GM18520 (cell line): Measurements from ENCODE around the gene SYT9.
"Not testable (repeated sequence)": the region's sequence is repeated elsewhere in the genome, so short reads cannot be mapped to it uniquely, and the experiment has no call there.

Source experiments
- ATAC-seq: cut with Tn5 transposase; IDR thresholded peaks from one replicate; pipeline ENCODE4 v1.9.1; 2021; ENCODE audit not compliant: unreplicated experiment

SYT9 gene

GRCh38 chr11:7335442-7335841, 83.7 kb downstream of the SYT9 start:
- ATAC-seq = not testable (repeated sequence)

- no peak for ATAC-seq
These were observed 89.8 kb downstream of the SYT9 start for GRCh38 chr11:7341551-7341950.

- no peak for ATAC-seq
These were observed 96.1 kb downstream of the SYT9 start for GRCh38 chr11:7347611-7348431.

- no peak for ATAC-seq
These were observed 97.0 kb downstream of the SYT9 start for GRCh38 chr11:7348432-7349304.

GRCh38 chr11:7351228-7351627, 99.5 kb downstream of the SYT9 start:
- no peak for ATAC-seq

DNA sequence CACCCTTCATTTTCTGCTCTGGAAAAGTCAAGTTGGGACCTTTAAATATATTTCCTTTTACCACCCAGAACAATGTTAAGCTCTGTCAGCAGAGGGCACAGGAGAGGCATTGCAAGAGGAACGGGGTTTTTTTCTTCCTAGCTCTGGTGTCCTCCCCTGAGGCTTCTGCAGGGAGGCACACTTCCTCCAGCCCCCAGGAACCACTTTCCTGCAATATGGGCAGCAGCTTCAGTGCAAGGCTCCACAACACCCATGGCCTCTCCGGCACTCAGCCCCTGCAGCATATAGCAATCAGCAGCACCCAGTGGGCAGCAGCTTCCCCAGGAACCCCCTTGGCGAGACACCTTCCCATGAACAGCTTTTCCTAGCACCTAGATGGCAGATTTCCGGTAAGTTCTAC, 101.4 kb downstream of the SYT9 start:
- ATAC-seq = no peak

DNA sequence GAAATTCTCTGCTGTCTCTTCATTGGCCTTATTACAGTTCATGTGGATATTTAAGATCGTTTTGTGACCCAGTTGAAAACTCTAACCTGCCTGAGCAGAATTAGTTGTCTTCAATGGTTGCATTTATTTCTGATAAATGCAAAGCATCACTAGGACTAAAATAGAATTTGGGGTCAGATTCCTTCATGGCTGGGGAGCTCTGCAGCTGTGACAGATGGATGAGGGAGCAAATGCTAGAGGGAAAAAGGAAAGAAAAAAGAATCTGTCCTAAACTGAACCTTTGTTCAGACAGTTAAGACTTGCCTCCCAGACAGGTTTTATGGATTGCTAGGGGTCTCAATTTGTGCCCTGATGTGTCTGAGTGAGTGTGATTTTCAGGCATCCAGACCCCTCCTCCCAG, 113.0 kb downstream of the SYT9 start:
- no peak for ATAC-seq

DNA sequence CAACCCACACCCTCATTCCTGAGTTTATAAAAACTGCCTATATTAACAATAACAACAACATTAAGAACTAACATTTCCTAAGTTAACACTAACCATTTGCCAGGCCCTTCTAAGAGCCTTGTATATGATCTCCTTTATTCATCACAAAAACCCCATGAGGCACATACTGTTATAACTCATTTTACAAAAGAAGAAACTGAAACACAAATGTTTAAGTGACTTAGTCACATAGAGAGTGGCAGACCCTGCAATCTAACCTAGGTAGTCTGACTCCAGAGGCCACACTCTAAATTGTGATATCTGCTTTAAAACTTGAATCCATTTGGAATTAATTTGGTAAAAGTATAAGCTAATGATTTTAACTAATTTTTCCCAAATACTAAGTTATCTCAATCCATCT, 116.1 kb downstream of the SYT9 start:
- ATAC-seq = no peak

GRCh38 chr11:7376386-7376785, 124.7 kb downstream of the SYT9 start:
- no peak for ATAC-seq

GRCh38 chr11:7381937-7382336, 130.2 kb downstream of the SYT9 start:
- ATAC-seq = no peak

DNA sequence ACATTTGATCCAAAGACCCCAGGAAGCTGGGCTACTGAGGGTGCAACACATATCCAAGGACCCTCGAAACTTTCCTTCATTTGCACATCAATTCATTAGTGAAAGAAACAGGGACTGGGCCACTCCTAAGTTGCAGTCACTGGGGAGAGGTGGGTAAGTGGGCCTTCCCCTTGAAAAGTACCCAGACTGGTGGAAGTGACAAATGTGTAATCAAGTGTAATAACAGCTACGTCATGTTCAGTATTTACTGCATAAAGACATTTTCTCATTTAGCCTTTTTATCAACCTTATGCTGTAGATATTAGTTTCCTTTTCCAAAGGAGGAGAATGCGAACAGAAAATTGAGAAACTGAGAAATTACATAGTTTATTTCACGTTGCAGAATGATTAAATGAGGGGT, 131.7 kb downstream of the SYT9 start:
- no peak for ATAC-seq

GRCh38 chr11:7384691-7385090, 133.0 kb downstream of the SYT9 start:
- ATAC-seq = no peak

DNA sequence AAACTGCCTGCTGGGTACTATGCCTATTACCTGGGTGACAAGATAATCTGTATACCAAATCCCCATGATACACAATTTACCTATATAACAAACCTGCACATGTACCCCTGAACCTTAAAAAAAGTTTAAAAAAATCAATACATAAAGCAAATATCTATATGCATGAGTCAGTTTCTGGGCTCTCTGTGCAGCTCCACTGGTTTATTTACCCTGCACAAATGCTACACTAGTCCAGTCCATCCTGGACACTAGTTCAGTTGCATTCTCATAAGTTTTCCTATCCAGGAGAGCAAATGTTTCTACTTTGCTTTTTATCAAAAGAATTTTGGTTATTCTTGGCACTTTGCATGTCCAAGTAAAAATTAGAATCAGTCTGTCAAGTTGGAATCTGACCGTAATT, 133.8 kb downstream of the SYT9 start:
- ATAC-seq = no peak

- no peak for ATAC-seq
These were observed 162.5 kb downstream of the SYT9 start for GRCh38 chr11:7413961-7414915.

DNA sequence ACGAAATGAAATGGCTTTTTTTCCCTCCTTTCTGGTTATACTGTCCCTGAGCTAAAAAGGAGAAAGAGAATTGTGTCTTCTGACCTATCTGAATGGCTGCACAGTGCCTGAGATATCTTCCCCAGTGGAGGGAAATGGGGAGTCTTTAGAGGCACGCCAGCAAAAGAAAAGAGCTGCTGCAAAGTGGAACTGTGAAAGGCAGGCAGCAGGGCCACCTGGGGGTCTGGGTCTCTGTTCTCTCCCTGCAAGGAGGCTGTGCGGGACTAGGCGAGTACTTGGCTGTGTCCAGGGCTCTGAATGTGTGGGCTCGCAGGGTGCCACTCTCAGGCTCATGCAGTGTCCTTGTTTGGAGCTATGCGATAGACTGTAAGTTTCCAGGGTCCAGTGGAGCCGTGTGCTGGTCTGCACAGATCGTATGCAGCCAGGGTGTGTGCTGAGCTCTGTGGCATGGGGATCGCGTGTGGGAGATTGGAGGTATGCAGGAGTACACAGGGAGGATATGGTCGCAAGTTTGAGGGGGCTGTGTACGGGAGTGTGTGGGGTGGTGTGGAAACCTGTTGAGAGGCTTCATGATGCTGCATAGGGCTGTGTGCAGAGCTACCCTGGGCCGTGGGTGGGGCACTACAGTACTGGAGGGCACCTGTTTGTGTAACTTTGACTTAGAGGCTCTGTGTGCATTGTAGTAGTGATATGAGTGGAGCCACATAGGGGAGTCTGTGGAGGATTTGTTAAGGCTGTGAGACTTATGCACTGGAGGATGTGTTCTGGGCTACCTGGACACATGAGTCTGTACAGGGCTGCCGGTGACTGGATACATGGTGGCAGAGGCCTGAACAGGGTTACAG, 163.5 kb downstream of the SYT9 start:
- no peak for ATAC-seq

GRCh38 chr11:7416080-7416479, 164.4 kb downstream of the SYT9 start:
- no peak for ATAC-seq

DNA sequence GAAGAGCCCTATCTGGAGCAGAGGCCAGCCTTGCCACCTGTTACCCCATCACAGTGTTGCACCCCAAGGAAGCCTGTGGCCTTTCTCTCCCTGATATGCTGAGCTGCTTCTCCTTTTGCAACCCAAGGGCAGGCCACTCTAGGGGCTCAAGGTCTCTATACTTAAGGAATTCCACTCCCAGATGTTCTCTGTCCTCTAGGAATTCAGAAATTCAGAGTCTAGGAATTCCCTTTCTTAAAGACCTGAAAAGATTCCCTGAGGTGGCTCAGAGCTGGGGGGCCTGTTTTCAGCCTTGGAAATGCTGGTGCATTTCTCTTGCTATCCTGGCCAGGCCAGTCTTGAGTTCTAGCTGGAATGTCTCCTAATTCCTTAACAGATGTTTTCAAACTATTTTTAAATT, 165.6 kb downstream of the SYT9 start:
- no peak for ATAC-seq

GRCh38 chr11:7418061-7418460, 166.4 kb downstream of the SYT9 start:
- ATAC-seq = no peak

GRCh38 chr11:7418906-7419305, 167.2 kb downstream of the SYT9 start:
- no peak for ATAC-seq

DNA sequence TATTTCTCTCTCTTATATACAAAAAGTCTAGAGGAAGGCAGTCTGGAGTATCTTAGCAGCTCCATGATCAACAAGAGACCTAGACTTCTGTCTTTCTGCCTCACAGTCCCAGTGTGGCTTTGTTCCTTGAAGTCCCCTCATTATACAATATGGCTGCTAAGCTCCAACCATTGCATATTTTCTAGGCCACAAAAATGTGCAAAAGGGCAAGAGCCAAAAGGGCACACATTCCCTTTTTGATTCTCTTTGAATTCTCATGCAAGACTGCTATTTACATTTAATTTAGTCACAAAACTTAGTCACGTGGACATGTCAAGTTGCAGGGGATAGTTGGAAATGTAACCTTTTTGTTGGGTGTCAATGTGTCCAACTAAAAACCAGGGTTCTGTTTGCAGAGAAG, 169.4 kb downstream of the SYT9 start:
- no peak for ATAC-seq
